HG02759 (cell line): ENCODE results near the gene HOMER2.
A peak's percentile ranks its signal among the peaks of the same experiment; 100 is the strongest.
"Not testable (repeated sequence)": the region's sequence is repeated elsewhere in the genome, so short reads cannot be mapped to it uniquely, and the experiment has no call there.

Source experiments
- ATAC-seq: cut with Tn5 transposase; IDR thresholded peaks from one replicate; pipeline ENCODE4 v1.9.1; 2021; ENCODE audit warnings: mild to moderate bottlenecking, moderate library complexity; ENCODE audit not compliant: unreplicated experiment

The HOMER2 gene

GRCh38 chr15:82966671-82967071, 14.2 kb upstream of the HOMER2 start:
- peak; percentile 73 for ATAC-seq

- ATAC-seq = no peak
Measured at GRCh38 chr15:82964890-82965289, 12.4 kb upstream of the HOMER2 start.

GRCh38 chr15:82963471-82964341, 11.2 kb upstream of the HOMER2 start:
- ATAC-seq = no peak

GRCh38 chr15:82960766-82961165, 8.2 kb upstream of the HOMER2 start:
- no peak for ATAC-seq

- no peak for ATAC-seq
Measured at GRCh38 chr15:82959423-82959822, 6.9 kb upstream of the HOMER2 start.

GRCh38 chr15:82958638-82959037, 6.1 kb upstream of the HOMER2 start:
- ATAC-seq = no peak

GRCh38 chr15:82951472-82952157, 905 bp downstream of the HOMER2 start:
- no peak for ATAC-seq

- ATAC-seq = peak; percentile 51
Measured at GRCh38 chr15:82950746-82951370, 1.7 kb downstream of the HOMER2 start.

- no peak for ATAC-seq
Measured at GRCh38 chr15:82950295-82950694, 2.2 kb downstream of the HOMER2 start.

GRCh38 chr15:82946155-82946701, 6.3 kb downstream of the HOMER2 start:
- no peak for ATAC-seq

GRCh38 chr15:82945326-82945725, 7.2 kb downstream of the HOMER2 start:
- no peak for ATAC-seq

GRCh38 chr15:82944821-82945220, 7.7 kb downstream of the HOMER2 start:
- ATAC-seq = no peak

- ATAC-seq = no peak
Measured at GRCh38 chr15:82944056-82944455, 8.5 kb downstream of the HOMER2 start.

- no peak for ATAC-seq
Measured at GRCh38 chr15:82943176-82943575, 9.3 kb downstream of the HOMER2 start.

GRCh38 chr15:82942691-82943090, 9.8 kb downstream of the HOMER2 start:
- ATAC-seq = no peak

- ATAC-seq = not testable (repeated sequence)
Measured at GRCh38 chr15:82939678-82940077, 12.8 kb downstream of the HOMER2 start.

- ATAC-seq = no peak
Measured at GRCh38 chr15:82937712-82938058, 14.8 kb downstream of the HOMER2 start.

GRCh38 chr15:82936966-82937711, 15.4 kb downstream of the HOMER2 start:
- no peak for ATAC-seq

- no peak for ATAC-seq
Measured at GRCh38 chr15:82935382-82935781, 17.1 kb downstream of the HOMER2 start.

- no peak for ATAC-seq
Measured at GRCh38 chr15:82934100-82934880, 18.2 kb downstream of the HOMER2 start.
